GM18867 (cell line): ENCODE measurements around the gene HSPA4L.

ENCODE experiments used
- ATAC-seq: cut with Tn5 transposase; IDR thresholded peaks from one replicate; pipeline ENCODE4 v1.9.1; 2021; ENCODE audit warnings: mild to moderate bottlenecking, moderate library complexity; ENCODE audit not compliant: unreplicated experiment

HSPA4L gene

DNA sequence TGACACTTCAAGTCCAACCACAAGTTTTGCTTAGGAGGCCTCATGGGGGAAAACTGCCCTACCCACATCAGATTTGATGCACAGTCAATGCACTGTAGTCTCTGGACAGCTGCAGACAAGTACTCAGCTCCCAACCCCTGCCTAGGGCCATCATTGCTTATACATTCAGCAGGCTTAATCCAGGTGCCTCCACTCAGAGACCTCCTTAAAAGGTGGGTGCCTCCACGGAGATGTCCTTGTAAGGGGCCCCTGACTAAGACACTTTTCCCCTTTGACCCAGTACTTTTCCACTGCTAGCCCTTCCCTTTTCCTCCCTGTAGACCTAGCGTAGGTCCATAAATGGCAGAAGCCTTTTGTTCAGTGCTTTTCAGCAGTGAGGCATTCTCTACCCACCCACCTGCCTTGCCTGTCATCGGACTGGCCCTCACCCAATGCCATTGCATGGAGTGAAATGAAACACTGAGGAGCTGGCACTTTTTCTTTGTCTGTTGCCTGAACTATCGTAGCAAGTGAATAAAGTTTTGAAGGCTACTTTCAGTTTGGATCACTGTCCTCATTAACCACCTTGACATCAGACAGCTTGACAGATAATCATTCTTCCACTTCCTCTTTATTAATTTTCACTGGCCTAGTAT is 74.8 kb downstream of the HSPA4L start:
- peak; percentile 94 for ATAC-seq

DNA sequence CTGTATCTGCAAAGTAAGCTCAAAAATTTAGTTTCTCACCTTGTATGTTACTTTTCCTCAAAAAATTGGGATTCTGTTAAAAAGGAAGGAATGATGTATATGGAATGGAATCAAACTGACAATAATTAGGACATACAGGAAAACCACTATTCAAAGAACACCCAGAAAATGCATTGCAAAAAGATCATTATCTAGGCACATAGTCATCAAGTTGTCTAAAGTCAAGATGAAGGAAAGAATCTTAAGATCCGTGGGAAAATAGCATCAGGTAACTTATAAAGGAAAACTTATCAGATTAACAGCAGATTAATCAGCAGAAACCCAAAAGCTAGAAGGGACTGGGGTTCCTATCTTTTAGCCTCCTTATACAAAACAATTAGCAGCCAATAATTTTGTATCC is 75.5 kb downstream of the HSPA4L start:
- no peak for ATAC-seq

DNA sequence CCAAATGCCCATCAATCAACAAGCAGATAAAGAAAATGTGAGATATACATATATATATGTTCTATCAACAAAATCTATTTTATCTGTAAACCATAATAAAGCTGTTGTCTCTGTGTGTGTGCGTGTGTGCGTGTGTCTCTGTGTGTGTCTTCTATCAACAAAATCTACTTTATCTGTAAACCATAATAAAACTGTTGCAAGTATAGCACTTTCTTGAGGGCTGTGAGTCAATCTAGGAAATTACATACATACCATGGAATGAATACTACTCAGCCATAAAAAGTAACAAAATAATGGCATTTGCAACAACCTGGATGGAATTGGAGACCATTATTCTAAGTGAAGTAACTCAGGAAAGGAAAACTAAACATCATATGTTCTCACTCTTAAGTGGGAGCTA is 86.1 kb downstream of the HSPA4L start:
- ATAC-seq: no peak

DNA sequence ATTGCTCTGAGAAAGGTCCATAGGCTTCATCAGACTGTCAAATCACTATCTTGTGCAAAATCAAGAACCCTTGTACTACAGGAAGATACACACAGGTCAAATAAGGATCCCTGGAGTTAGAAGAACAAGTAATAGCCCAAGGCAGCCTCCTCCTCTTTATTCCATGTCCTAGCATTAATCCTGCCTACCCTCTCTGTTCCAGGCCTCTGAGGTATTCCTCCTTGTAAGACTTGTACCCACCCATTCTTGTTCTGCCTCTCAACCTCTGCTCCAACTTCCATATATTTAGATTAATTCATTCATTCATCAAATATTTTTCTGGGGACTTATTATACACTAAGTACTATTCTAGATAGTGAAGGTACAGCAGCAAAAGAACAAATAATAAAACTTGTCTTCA is 88.2 kb downstream of the HSPA4L start:
- no peak for ATAC-seq

DNA sequence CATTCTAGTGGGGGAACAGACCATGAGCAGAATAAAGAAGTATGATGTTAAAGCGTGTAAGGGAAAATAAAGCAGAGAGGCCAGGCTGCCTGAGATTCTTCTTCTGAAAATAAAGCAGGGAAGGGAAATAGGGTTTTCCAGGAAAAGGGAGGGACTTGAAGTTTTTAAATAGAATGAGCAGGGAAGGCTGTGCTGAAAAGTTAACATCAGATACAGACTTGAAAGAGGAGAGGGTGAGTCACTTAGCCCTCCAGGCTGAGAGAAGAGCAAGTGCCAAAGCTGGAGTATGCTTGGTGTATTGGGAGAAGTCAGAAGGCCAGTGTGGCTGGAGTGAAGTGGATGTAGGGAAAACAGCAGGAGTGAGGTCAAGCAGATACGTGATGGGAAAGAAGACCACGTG is 88.6 kb downstream of the HSPA4L start:
- no peak for ATAC-seq

DNA sequence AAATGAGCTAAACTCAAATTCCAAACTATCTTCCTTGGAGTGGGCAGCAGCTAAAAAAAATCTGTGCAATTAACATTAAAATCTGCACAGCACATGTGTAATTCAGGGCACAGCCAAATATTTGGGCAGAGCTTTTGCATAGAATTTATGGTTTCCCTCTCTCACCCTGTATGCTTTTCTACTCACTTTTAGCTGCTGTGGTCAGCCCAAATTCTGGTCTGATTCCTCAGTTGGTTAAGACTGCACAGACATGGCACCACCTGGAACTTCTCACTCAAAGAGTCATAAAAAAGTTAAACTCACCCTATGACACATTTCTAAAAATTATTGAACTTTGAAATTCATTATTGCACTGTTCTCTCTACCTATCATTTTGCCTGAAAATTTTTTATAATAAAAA is 93.7 kb downstream of the HSPA4L start:
- ATAC-seq: no peak

DNA sequence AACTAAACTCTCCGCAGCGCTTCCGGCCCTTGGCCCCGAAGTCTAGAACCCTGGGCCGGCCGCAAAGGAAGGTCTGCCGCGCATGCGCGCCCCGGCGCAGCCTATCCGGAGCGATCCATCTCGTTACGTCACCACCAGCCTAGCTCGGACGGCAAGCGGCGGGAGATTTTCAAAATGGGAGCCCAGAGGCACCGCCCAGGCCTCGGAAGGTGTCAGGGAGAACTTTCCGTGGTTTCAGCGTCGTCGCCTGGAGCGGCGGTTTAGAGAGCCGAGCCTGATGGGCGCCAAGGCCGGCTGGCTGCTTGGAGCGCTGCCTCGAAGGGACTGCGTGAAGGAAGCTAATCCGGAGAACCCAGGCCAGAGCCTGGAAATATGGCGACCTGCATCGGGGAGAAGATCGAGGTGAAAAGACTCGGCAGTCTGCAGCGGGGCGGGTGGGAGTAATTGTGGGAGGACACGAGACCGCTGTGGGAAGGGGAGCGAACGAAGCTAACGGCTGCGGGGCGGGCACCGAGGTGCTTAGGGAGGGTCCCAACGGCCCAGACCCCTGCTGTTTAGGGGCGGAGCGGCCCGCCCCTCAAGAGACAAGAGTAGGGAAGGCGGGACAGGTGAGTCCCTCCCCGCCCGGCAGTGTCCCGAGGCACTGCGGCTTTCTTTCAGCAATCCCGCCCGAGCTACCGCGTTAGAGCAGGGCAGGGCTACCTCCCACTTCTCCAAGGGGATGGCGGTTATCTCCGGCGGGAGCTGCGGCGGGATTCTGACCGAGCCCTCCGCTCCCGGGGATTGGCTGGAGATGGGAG is 98.8 kb downstream of the HSPA4L start, which contains the start of gene PLK4:
Gene PLK4, plus strand, starts transcription at position 131 of the 800 bp plus-strand sequence. Its CDS starts 242 bp downstream, at position 373.
- peak; percentile 92 for ATAC-seq

DNA sequence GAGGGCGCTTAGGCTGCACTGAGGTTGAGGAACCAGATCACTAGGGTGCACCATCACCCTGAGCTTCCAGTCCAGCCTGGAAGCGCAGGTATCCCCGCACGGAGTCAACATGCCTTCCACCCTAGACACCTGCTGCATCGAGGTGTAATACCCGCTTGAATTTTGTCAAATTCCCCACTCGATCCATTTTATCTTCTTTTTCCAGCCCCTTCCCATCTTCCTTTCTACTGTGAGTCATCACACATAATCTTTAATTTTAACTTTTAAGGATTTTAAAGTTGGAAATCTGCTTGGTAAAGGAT is 99.4 kb downstream of the HSPA4L start:
- peak; percentile 38 for ATAC-seq

DNA sequence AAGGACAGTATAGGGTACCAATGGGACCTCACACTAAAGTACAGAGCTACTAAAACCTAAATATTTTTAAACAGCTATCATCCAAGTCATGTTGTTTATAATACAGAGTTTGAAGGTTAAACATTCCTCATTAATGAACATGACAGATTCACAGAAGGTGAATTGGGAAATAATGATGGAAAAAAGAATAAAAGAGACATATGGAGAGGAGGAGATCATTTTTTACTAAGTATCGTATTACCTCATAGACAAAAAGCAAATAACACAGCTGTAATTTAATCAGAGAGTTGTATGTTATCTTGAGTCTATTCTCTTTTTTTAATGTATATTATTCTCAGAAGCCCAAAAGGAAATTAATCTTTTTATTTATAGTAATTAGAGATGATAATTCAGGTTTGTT is 106.4 kb downstream of the HSPA4L start:
- no peak for ATAC-seq

DNA sequence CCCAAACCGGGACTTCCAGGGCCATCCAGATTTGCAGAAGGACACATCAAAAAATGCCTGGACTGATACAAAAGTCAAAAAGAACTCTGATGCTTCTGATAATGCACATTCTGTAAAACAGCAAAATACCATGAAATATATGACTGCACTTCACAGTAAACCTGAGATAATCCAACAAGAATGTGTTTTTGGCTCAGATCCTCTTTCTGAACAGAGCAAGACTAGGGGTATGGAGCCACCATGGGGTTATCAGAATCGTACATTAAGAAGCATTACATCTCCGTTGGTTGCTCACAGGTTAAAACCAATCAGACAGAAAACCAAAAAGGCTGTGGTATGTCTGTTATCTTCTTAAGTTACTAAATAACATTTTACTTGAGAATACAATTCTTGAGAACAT is 107.8 kb downstream of the HSPA4L start:
- no peak for ATAC-seq
